Breast epithelium (tissue), 4 donors: ENCODE measurements around the gene ARHGEF25. TPM values are rescaled to one million over a fixed set of nuclear protein-coding genes. Genes with fewer than 3 reads are reported as not detected.

Experiments used
- DNase-seq, 2 donors: peaks; one replicate each; pipeline ENCODE4 v3.0.0-alpha.2; 2019; ENCODE audit warnings: low spot score in 2 of 2
- H3K27ac ChIP-seq, 2 donors: fragments of 200-600 bp; sonication (generic) in 1 of 2; one replicate each; pipeline ENCODE4 v1.5.1; 2016 to 2019; ENCODE audit warnings: mild to moderate bottlenecking in 1 of 2
- H3K27me3 ChIP-seq, 2 donors: fragments of 200-600 bp; sonication (generic) in 1 of 2; one replicate each; pipeline versions ENCODE4 v1.5.1 to v1.6.0; 2017 to 2019; ENCODE audit warnings: control low read depth in 1 of 2, mild to moderate bottlenecking in 1 of 2
- H3K36me3 ChIP-seq: fragments of 200-600 bp; one replicate; pipeline ENCODE4 v1.5.1; 2019
- H3K4me1 ChIP-seq, 2 donors: fragments of 200-600 bp; sonication (generic); one replicate each; pipeline ENCODE4 v1.5.1; 2016 to 2019; ENCODE audit warnings: control low read depth in 1 of 2
- H3K4me3 ChIP-seq, 3 donors: fragments of 200-600 bp; sonication (generic); 1 replicate in 2 of 3; 2 replicates in 1 of 3; pipeline ENCODE4 v1.5.1; 2016 to 2019; ENCODE audit warnings: mild to moderate bottlenecking in 3 of 3, moderate library complexity in 2 of 3
- H3K9me3 ChIP-seq, 2 donors: fragments of 200-600 bp; sonication (generic) in 1 of 2; one replicate each; pipeline ENCODE4 v1.5.1; 2016 to 2019; ENCODE audit warnings: control low read depth in 1 of 2
- CTCF ChIP-seq, 3 donors: fragments of 450-650 bp; IDR thresholded peaks; one replicate each; pipeline ENCODE4 v1.5.1; 2016 to 2017; ENCODE audit warnings: antibody characterized with exemption in 3 of 3, mild to moderate bottlenecking in 3 of 3, moderate library complexity in 3 of 3
- POLR2A ChIP-seq: fragments of 450-650 bp; IDR thresholded peaks from one replicate; pipeline ENCODE4 v1.6.1; 2016; ENCODE audit warnings: antibody characterized with exemption, mild to moderate bottlenecking, moderate library complexity
- POLR2AphosphoS5 ChIP-seq, 3 donors: sonication (generic); formaldehyde crosslinking; IDR thresholded peaks; one replicate each; pipeline ENCODE4 v1.6.1; 2017; ENCODE audit warnings: antibody characterized with exemption in 3 of 3
- intact Hi-C: fragments of 100-400 bp; cut with DNase I; formaldehyde crosslinking; loops from one replicate; pipeline ENCODE4 v1.15.1; 2023; ENCODE audit warnings: low total_unique reads
- total RNA-seq, 3 donors: library from RNA; depleted of rRNA; stranded (reverse); fragments of >200 nt; gene quantifications; one replicate each; pipeline ENCODE4 v1.1.0, GENCODE V29; 2016

The ARHGEF25 gene
- total RNA-seq, 3 donors from 2014 or later, result 8.3 to 28.2 (median 19.2) TPM

GRCh38 chr12:57613427-57614109 is 2.3 kb downstream of the ARHGEF25 start:
- DNase-seq, result no peak
- H3K4me1 ChIP-seq, result no peaks in the 10 kb centered on the region
- TF ChIP-seq POLR2A (no peak), CTCF (IDR thresholded peaks at IDR 0.05) (no peak), POLR2AphosphoS5 (IDR thresholded peaks at IDR 0.05) (no peak)
- no peak overlapping the region for H3K4me3 ChIP-seq
- intact Hi-C loops, result no loop called here
- H3K9me3 ChIP-seq, result no peaks in the 10 kb centered on the region
- peak overlapping the region in 1 of 2 donors; percentile 5 for H3K27ac ChIP-seq
- no peaks in the 10 kb centered on the region for H3K36me3 ChIP-seq
- no peaks in the 10 kb centered on the region for H3K27me3 ChIP-seq

- DNase-seq, result no peak
- Histone ChIP-seq H3K9me3 (no peaks in the 10 kb centered on the region), H3K27ac (peak overlapping the region in 1 of 2 donors; percentile 5), H3K4me1 (no peaks in the 10 kb centered on the region), H3K36me3 (no peaks in the 10 kb centered on the region), H3K27me3 (no peaks in the 10 kb centered on the region), H3K4me3 (no peak overlapping the region)
- TF ChIP-seq POLR2A (no peak), POLR2AphosphoS5 (IDR thresholded peaks at IDR 0.05) (no peak), CTCF (IDR thresholded peaks at IDR 0.05) (no peak)
- intact Hi-C loops, result no loop called here
Observed at GRCh38 chr12:57614178-57614947, 3.1 kb downstream of the ARHGEF25 start.

GRCh38 chr12:57614948-57615500 is 3.8 kb downstream of the ARHGEF25 start:
- no peak for TF ChIP-seq POLR2AphosphoS5 (IDR thresholded peaks at IDR 0.05)
- no peak for TF ChIP-seq POLR2A
- TF ChIP-seq CTCF (IDR thresholded peaks at IDR 0.05), result no peak
- intact Hi-C loops, result loop anchor here (5.0 kb wide), 1 partner anchor 33 kb away; no protein-coding TSS in a partner anchor

GRCh38 chr12:57615637-57616036 is 4.4 kb downstream of the ARHGEF25 start:
- Histone ChIP-seq H3K36me3 (no peaks in the 10 kb centered on the region), H3K4me3 (no peak overlapping the region), H3K27ac (no peak overlapping the region), H3K9me3 (no peaks in the 10 kb centered on the region), H3K4me1 (no peaks in the 10 kb centered on the region), H3K27me3 (peaks cover 0 to 9% of the 10 kb centered on the region in 2 donors)
- DNase-seq, result no peak
- TF ChIP-seq POLR2AphosphoS5 (IDR thresholded peaks at IDR 0.05) (no peak), CTCF (IDR thresholded peaks at IDR 0.05) (no peak), POLR2A (no peak)
- intact Hi-C loops, result loop anchor here (5.0 kb wide), 1 partner anchor 33 kb away; no protein-coding TSS in a partner anchor

More at GRCh38 chr12:57614948-57615500, 3.8 kb downstream of the ARHGEF25 start:
- Histone ChIP-seq H3K27me3 (peaks cover 0 to 3% of the 10 kb centered on the region in 2 donors), H3K4me1 (no peaks in the 10 kb centered on the region), H3K9me3 (no peaks in the 10 kb centered on the region), H3K27ac (no peak overlapping the region), H3K36me3 (no peaks in the 10 kb centered on the region), H3K4me3 (no peak overlapping the region)
- no peak for DNase-seq
